ENCODE measurements around the gene GATA3.

GATA3 gene

GRCh38 chr10:8052956-8053445 lies 1.5 kb upstream of the GATA3 start:
- Histone ChIP-seq H3K9me3 (replicated peaks in 1 of 11) (peaks cover 0 to 14% (median 13%) of the 10 kb centered on the region in 11 experiments; a peak in 14 of 22 replicates), H4K20me1 (peaks cover 0 to 85% (median 59%) of the 10 kb centered on the region in 11 experiments; a peak in 19 of 22 replicates), H3K27ac (no peak overlapping the region), H3K9ac (no peak overlapping the region), H3K4me3 (peak overlapping the region in 9 of 10 experiments; percentile 48 to 68 (median 58); a peak in 10 of 20 replicates), H3K36me3 (no peaks in the 10 kb centered on the region), H3K4me1 (peaks cover 25 to 45% (median 30%) of the 10 kb centered on the region in 10 experiments; a peak in 19 of 20 replicates), H3K4me2 (peak overlapping the region; percentile 82 to 100 (median 91)), H3K27me3 (peaks cover 99 to 100% (median 100%) of the 10 kb centered on the region in 11 experiments)
- no peak for TF ChIP-seq Cebpa-rat (IDR thresholded peaks at IDR 0.05)

- H3K4me3 ChIP-seq: peak overlapping the region; percentile 48 to 68 (median 56)
- peaks cover 25 to 45% (median 30%) of the 10 kb centered on the region in 10 experiments; a peak in 19 of 20 replicates for H3K4me1 ChIP-seq
- TF ChIP-seq Cebpa-rat (IDR thresholded peaks at IDR 0.05): no peak
- peaks cover 0 to 14% (median 13%) of the 10 kb centered on the region in 11 experiments; a peak in 14 of 22 replicates for H3K9me3 ChIP-seq (replicated peaks in 1 of 11)
- H4K20me1 ChIP-seq: peaks cover 0 to 83% (median 52%) of the 10 kb centered on the region in 11 experiments; a peak in 19 of 22 replicates
- no peaks in the 10 kb centered on the region for H3K36me3 ChIP-seq
- H3K4me2 ChIP-seq: peak overlapping the region; percentile 82 to 100 (median 91)
- peak overlapping the region in 3 of 11 experiments; percentile 1 to 28 (median 4); a peak in 2 of 22 replicates for H3K9ac ChIP-seq
- peaks cover 98 to 100% (median 100%) of the 10 kb centered on the region in 11 experiments for H3K27me3 ChIP-seq
- no peak overlapping the region for H3K27ac ChIP-seq
These were observed 843 bp upstream of the GATA3 start for GRCh38 chr10:8053446-8054243.

GRCh38 chr10:8054244-8054493 lies 319 bp upstream of the GATA3 start:
- peaks cover 98 to 100% (median 100%) of the 10 kb centered on the region in 11 experiments for H3K27me3 ChIP-seq
- peak overlapping the region in 1 of 11 experiments; percentile 28; a peak in 2 of 22 replicates for H3K9ac ChIP-seq
- H4K20me1 ChIP-seq: peaks cover 0 to 80% (median 49%) of the 10 kb centered on the region in 11 experiments; a peak in 19 of 22 replicates
- H3K9me3 ChIP-seq (replicated peaks in 1 of 11): peaks cover 0 to 14% (median 13%) of the 10 kb centered on the region in 11 experiments; a peak in 14 of 22 replicates
- H3K4me1 ChIP-seq: peaks cover 22 to 42% (median 27%) of the 10 kb centered on the region in 10 experiments; a peak in 19 of 20 replicates
- peak overlapping the region; percentile 48 to 68 (median 56) for H3K4me3 ChIP-seq
- no peak overlapping the region for H3K27ac ChIP-seq
- TF ChIP-seq Cebpa-rat (IDR thresholded peaks at IDR 0.05): no peak
- H3K36me3 ChIP-seq: no peaks in the 10 kb centered on the region
- H3K4me2 ChIP-seq: peak overlapping the region; percentile 82 to 100 (median 91)

- H3K36me3 ChIP-seq: no peaks in the 10 kb centered on the region
- no peak overlapping the region for H3K4me2 ChIP-seq
- peaks cover 94 to 100% (median 100%) of the 10 kb centered on the region in 11 experiments for H3K27me3 ChIP-seq
- H3K9ac ChIP-seq: no peak overlapping the region
- H3K4me1 ChIP-seq: peaks cover 16 to 37% (median 25%) of the 10 kb centered on the region in 10 experiments
- H4K20me1 ChIP-seq: peaks cover 0 to 65% (median 34%) of the 10 kb centered on the region in 11 experiments; a peak in 17 of 22 replicates
- peaks cover 0 to 14% (median 13%) of the 10 kb centered on the region in 11 experiments; a peak in 14 of 22 replicates for H3K9me3 ChIP-seq (replicated peaks in 1 of 11)
- TF ChIP-seq Cebpa-rat (IDR thresholded peaks at IDR 0.05): no peak
- H3K27ac ChIP-seq: no peak overlapping the region
- H3K4me3 ChIP-seq: peak overlapping the region in 1 of 10 experiments; percentile 59; a peak in 2 of 20 replicates
These were observed 1.2 kb downstream of the GATA3 start for GRCh38 chr10:8055420-8056349.

GRCh38 chr10:8056378-8056777 lies 1.9 kb downstream of the GATA3 start:
- no peak overlapping the region for H3K9ac ChIP-seq
- H4K20me1 ChIP-seq: peaks cover 0 to 59% (median 29%) of the 10 kb centered on the region in 11 experiments; a peak in 17 of 22 replicates
- no peak overlapping the region for H3K27ac ChIP-seq
- H3K4me2 ChIP-seq: no peak overlapping the region
- peaks cover 0 to 14% (median 13%) of the 10 kb centered on the region in 11 experiments; a peak in 14 of 22 replicates for H3K9me3 ChIP-seq (replicated peaks in 1 of 11)
- H3K4me1 ChIP-seq: peaks cover 21 to 40% (median 31%) of the 10 kb centered on the region in 10 experiments
- H3K36me3 ChIP-seq: no peaks in the 10 kb centered on the region
- H3K4me3 ChIP-seq: no peak overlapping the region
- TF ChIP-seq Cebpa-rat (IDR thresholded peaks at IDR 0.05): no peak
- peaks cover 87 to 100% (median 100%) of the 10 kb centered on the region in 11 experiments for H3K27me3 ChIP-seq

- no peak overlapping the region for H3K4me3 ChIP-seq
- H3K27ac ChIP-seq: no peak overlapping the region
- H3K4me2 ChIP-seq: no peak overlapping the region
- peaks cover 0 to 54% (median 25%) of the 10 kb centered on the region in 11 experiments; a peak in 16 of 22 replicates for H4K20me1 ChIP-seq
- H3K27me3 ChIP-seq: peaks cover 82 to 100% (median 98%) of the 10 kb centered on the region in 11 experiments
- no peak for TF ChIP-seq Cebpa-rat (IDR thresholded peaks at IDR 0.05)
- H3K4me1 ChIP-seq: peaks cover 21 to 40% (median 36%) of the 10 kb centered on the region in 10 experiments
- H3K9ac ChIP-seq: no peak overlapping the region
- H3K36me3 ChIP-seq: no peaks in the 10 kb centered on the region
- peaks cover 0 to 14% (median 13%) of the 10 kb centered on the region in 11 experiments; a peak in 14 of 22 replicates for H3K9me3 ChIP-seq (replicated peaks in 1 of 11)
These were observed 2.4 kb downstream of the GATA3 start for GRCh38 chr10:8056871-8057331.

GRCh38 chr10:8057636-8058273 lies 3.3 kb downstream of the GATA3 start:
- Histone ChIP-seq H3K4me3 (no peak overlapping the region), H3K36me3 (no peaks in the 10 kb centered on the region), H3K9ac (no peak overlapping the region), H3K27me3 (peaks cover 73 to 98% (median 92%) of the 10 kb centered on the region in 11 experiments), H3K9me3 (replicated peaks in 1 of 11) (peaks cover 0 to 14% (median 13%) of the 10 kb centered on the region in 11 experiments; a peak in 14 of 22 replicates), H3K27ac (no peak overlapping the region), H3K4me1 (peaks cover 21 to 44% (median 38%) of the 10 kb centered on the region in 10 experiments), H3K4me2 (no peak overlapping the region), H4K20me1 (peaks cover 0 to 45% (median 16%) of the 10 kb centered on the region in 11 experiments; a peak in 13 of 22 replicates)
- TF ChIP-seq Cebpa-rat (IDR thresholded peaks at IDR 0.05): no peak
